B cell (primary cell): Measurements from ENCODE around the gene ADAMTSL5. TPM values are rescaled to one million over a fixed set of nuclear protein-coding genes. Genes with fewer than 3 reads are reported as not detected.

ENCODE experiments used
- ATAC-seq: fragments of 200-7000 bp; cut with Tn5 transposase; one replicate; pipeline ENCODE4 v1.10.0; 2021; ENCODE audit warnings: low read depth, mild to moderate bottlenecking, moderate number of reproducible peaks, moderate library complexity
- CTCF ChIA-PET: fragments of 350-600 bp; sonication (Branson Sonifier 250); formaldehyde crosslinking; loops from one replicate; lab custom pipeline; 2021; ENCODE audit warnings: antibody characterized with exemption, inconsistent platforms; lab: Charles Lee
- POLR2A ChIA-PET: fragments of 350-600 bp; sonication (Branson Sonifier 250); formaldehyde crosslinking; loops from one replicate; lab custom pipeline; 2021; ENCODE audit warnings: antibody characterized with exemption; lab: Charles Lee
- DNase-seq: peaks from one replicate; pipeline ENCODE4 v3.0.0; 2013
- H2AFZ ChIP-seq: 2 replicates; pipeline ENCODE4 v1.6.1; 2012; ENCODE audit warnings: mild to moderate bottlenecking, low read depth, low read length; ENCODE audit not compliant: insufficient read depth, poor library complexity, severe bottlenecking
- H3K27ac ChIP-seq, 2 donors: 1 replicate in 1 of 2; 2 replicates in 1 of 2; pipeline ENCODE4 v1.5.1; 2012 to 2013; ENCODE audit warnings: low read length in 2 of 2, mild to moderate bottlenecking in 2 of 2, moderate library complexity in 1 of 2
- H3K27me3 ChIP-seq, 4 experiments: fragments of 200-600 bp in 1 of 4; sonication (generic) in 1 of 4; replicated peaks in 1 of 4; 1 replicate in 2 of 4; 2 replicates in 2 of 4; pipeline versions ENCODE4 v1.6.1 to v1.7.0; 2013 to 2016; ENCODE audit warnings: low read length in 3 of 4, mild to moderate bottlenecking in 2 of 4, mixed read lengths in 1 of 4, moderate library complexity in 1 of 4; ENCODE audit not compliant: insufficient read depth in 4 of 4, control insufficient read depth in 3 of 4; ENCODE audit errors: control extremely low read depth in 1 of 4
- H3K36me3 ChIP-seq, 2 experiments: replicated peaks in 1 of 2; 1 replicate in 1 of 2; 2 replicates in 1 of 2; pipeline versions ENCODE4 v1.6.1 to v1.7.1; 2013; ENCODE audit warnings: low read length in 1 of 2; ENCODE audit not compliant: insufficient read depth in 2 of 2, control insufficient read depth in 1 of 2; ENCODE audit errors: control extremely low read depth in 1 of 2, extremely low read depth in 1 of 2
- H3K4me1 ChIP-seq, 2 donors: fragments of 200-600 bp in 1 of 2; sonication (generic) in 1 of 2; 1 replicate in 1 of 2; 2 replicates in 1 of 2; pipeline versions ENCODE4 v1.5.1 to v1.6.1; 2013 to 2017; ENCODE audit warnings: low read length in 2 of 2; ENCODE audit not compliant: control insufficient read depth in 2 of 2, insufficient read depth in 2 of 2
- H3K4me2 ChIP-seq: replicated peaks from 2 replicates; pipeline ENCODE3; 2012; ENCODE audit warnings: mild to moderate bottlenecking, low read depth, low read length; ENCODE audit not compliant: poor library complexity, severe bottlenecking
- H3K4me3 ChIP-seq, 5 experiments: fragments of 200-600 bp in 1 of 5; sonication (generic) in 1 of 5; 1 replicate in 3 of 5; 2 replicates in 2 of 5; pipeline versions ENCODE4 v1.5.1 to v1.7.0; 2011 to 2016; ENCODE audit warnings: low read length in 4 of 5, mild to moderate bottlenecking in 4 of 5, low read depth in 2 of 5, control low read depth in 1 of 5, moderate library complexity in 1 of 5; ENCODE audit not compliant: insufficient read depth in 1 of 5; ENCODE audit errors: control extremely low read depth in 1 of 5, extremely low read depth in 1 of 5
- H3K79me2 ChIP-seq: fragments of 200-600 bp; sonication (generic); one replicate; pipeline ENCODE4 v1.6.0; 2016; ENCODE audit warnings: low read length; ENCODE audit not compliant: control insufficient read depth, insufficient read depth
- H3K9ac ChIP-seq: fragments of 200-600 bp; sonication (generic); 2 replicates; pipeline ENCODE4 v1.6.1; 2017; ENCODE audit warnings: mild to moderate bottlenecking, low read length, moderate library complexity
- H3K9me3 ChIP-seq, 3 donors: one replicate each; pipeline versions ENCODE4 v1.6.1 to v1.7.1; 2013; ENCODE audit warnings: low read length in 2 of 3; ENCODE audit not compliant: control insufficient read depth in 2 of 3, insufficient read depth in 1 of 3; ENCODE audit errors: control extremely low read depth in 1 of 3
- H4K20me1 ChIP-seq: 2 replicates; pipeline ENCODE4 v1.6.0; 2012; ENCODE audit warnings: mild to moderate bottlenecking, low read length; ENCODE audit not compliant: insufficient read depth, control insufficient read depth, poor library complexity, severe bottlenecking
- H3K27ac Mint-ChIP-seq: one replicate; pipeline ENCODE4 v1.8.0; 2021; ENCODE audit warnings: mixed read lengths
- H3K27me3 Mint-ChIP-seq: one replicate; pipeline ENCODE4 v1.8.0; 2021; ENCODE audit warnings: mixed read lengths
- H3K4me1 Mint-ChIP-seq: one replicate; pipeline ENCODE4 v1.8.0; 2021; ENCODE audit warnings: mixed read lengths
- H3K4me3 Mint-ChIP-seq: one replicate; pipeline ENCODE4 v1.8.0; 2021; ENCODE audit warnings: mixed read lengths
- H3K9me3 Mint-ChIP-seq: one replicate; pipeline ENCODE4 v1.8.0; 2022; ENCODE audit warnings: mixed read lengths; ENCODE audit not compliant: insufficient read depth
- EZH2 ChIP-seq: IDR thresholded peaks from 2 replicates; pipeline ENCODE4 v1.6.1; 2012; ENCODE audit warnings: borderline replicate concordance, low read depth, mild to moderate bottlenecking, moderate library complexity, low read length; ENCODE audit not compliant: insufficient read depth, poor library complexity, severe bottlenecking
- WGBS: methylation state at CpG from one replicate; pipeline ENCODE4 v1.1.5; 2013; ENCODE audit warnings: missing lambda C conversion rate; ENCODE audit not compliant: insufficient coverage; 5-methylcytosine and 5-hydroxymethylcytosine counted together
- intact Hi-C: fragments of 100-400 bp; cut with micrococcal nuclease; formaldehyde crosslinking; loops from one replicate; pipeline ENCODE4 v1.10.0; 2022
- polyA plus RNA-seq: library from polyadenylated mRNA; depleted of rRNA; stranded (reverse); fragments of >200 nt; gene quantifications from 2 replicates; pipeline ENCODE4 v1.2.3, GENCODE V29; 2012
- total RNA-seq, 2 donors: library from RNA; stranded (reverse); fragments of 120-200 nt in 1 of 2; gene quantifications; 1 replicate in 1 of 2; 2 replicates in 1 of 2; pipeline versions ENCODE4 v1.2.3 to v1.2.4, GENCODE V29; 2013 to 2022
- TF ChIP-seq, protein P1 (sequence below): fragments of 200-600 bp; IDR thresholded peaks from one replicate; pipeline ENCODE4 v1.8.0; 2022; ENCODE audit warnings: antibody characterized with exemption, mild to moderate bottlenecking

Gene ADAMTSL5
- total and polyA plus RNA-seq, 2 donors (not counting 1 experiment from before 2014, with no cell fraction given): 0.09 TPM; not detected in 1

DNA sequence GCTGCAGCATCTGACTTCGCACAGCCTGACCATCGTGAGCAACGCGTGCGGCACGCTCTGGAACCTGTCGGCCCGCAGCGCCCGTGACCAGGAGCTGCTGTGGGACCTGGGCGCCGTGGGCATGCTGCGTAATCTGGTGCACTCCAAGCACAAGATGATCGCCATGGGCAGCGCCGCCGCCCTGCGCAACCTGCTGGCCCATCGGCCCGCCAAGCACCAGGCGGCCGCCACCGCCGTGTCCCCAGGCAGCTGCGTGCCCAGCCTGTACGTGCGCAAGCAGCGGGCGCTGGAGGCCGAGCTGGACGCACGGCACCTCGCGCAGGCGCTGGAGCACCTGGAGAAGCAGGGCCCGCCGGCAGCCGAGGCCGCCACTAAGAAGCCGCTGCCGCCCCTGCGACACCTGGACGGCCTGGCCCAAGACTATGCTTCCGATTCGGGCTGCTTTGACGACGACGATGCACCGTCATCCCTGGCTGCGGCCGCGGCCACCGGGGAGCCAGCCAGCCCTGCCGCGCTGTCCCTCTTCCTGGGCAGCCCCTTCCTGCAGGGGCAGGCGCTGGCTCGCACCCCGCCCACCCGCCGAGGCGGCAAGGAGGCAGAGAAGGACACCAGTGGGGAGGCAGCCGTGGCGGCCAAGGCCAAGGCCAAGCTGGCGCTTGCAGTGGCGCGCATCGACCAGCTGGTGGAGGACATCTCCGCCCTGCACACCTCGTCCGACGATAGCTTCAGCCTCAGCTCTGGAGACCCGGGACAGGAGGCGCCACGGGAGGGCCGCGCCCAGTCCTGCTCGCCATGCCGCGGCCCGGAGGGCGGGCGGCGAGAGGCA, 47.4 kb downstream of the ADAMTSL5 start:
- TF ChIP-seq, protein P1, sequence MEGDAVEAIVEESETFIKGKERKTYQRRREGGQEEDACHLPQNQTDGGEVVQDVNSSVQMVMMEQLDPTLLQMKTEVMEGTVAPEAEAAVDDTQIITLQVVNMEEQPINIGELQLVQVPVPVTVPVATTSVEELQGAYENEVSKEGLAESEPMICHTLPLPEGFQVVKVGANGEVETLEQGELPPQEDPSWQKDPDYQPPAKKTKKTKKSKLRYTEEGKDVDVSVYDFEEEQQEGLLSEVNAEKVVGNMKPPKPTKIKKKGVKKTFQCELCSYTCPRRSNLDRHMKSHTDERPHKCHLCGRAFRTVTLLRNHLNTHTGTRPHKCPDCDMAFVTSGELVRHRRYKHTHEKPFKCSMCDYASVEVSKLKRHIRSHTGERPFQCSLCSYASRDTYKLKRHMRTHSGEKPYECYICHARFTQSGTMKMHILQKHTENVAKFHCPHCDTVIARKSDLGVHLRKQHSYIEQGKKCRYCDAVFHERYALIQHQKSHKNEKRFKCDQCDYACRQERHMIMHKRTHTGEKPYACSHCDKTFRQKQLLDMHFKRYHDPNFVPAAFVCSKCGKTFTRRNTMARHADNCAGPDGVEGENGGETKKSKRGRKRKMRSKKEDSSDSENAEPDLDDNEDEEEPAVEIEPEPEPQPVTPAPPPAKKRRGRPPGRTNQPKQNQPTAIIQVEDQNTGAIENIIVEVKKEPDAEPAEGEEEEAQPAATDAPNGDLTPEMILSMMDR: peak; percentile 22
- TF ChIP-seq EZH2: no peak
- H2AFZ ChIP-seq: no peak overlapping the region
- peaks cover 0 to 9% (median 0%) of the 10 kb centered on the region in 3 donors for H3K9me3 ChIP-seq
- no peak overlapping the region for H3K4me3 ChIP-seq
- ATAC-seq (no peak), DNase-seq (peak; percentile 56)
- no peaks in the 10 kb centered on the region for H3K36me3 ChIP-seq
- no peaks in the 10 kb centered on the region for H3K27me3 Mint-ChIP-seq
- POLR2A ChIA-PET: interaction anchor here (0.6 to 0.9 kb wide), 2 partner anchors 26 to 127 kb away, joined by 3 to 5 read pairs; no protein-coding TSS in a partner anchor
- CTCF ChIA-PET: interaction anchor here (0.7 to 0.9 kb wide), 3 partner anchors 38 to 360 kb away, joined by 3 to 4 read pairs (median 3); no protein-coding TSS in a partner anchor
- H3K4me2 ChIP-seq: peak overlapping the region; percentile 55
- H3K79me2 ChIP-seq: no peaks in the 10 kb centered on the region
- H3K27ac Mint-ChIP-seq: no peak overlapping the region
- peaks cover 37 to 47% of the 10 kb centered on the region in 2 donors for H3K4me1 ChIP-seq
- peaks cover 54% of the 10 kb centered on the region for H4K20me1 ChIP-seq
- no peaks in the 10 kb centered on the region for H3K9me3 Mint-ChIP-seq
- intact Hi-C loops: no loop called here
- H3K27me3 ChIP-seq: peaks cover 0 to 39% (median 7%) of the 10 kb centered on the region in 4 experiments
- H3K4me1 Mint-ChIP-seq: peaks cover 6% of the 10 kb centered on the region
- H3K27ac ChIP-seq: no peak overlapping the region
- 48% methylated on average over 83 of the region's 83 CpGs for WGBS
- H3K4me3 Mint-ChIP-seq: no peak overlapping the region
- no peak overlapping the region for H3K9ac ChIP-seq

DNA sequence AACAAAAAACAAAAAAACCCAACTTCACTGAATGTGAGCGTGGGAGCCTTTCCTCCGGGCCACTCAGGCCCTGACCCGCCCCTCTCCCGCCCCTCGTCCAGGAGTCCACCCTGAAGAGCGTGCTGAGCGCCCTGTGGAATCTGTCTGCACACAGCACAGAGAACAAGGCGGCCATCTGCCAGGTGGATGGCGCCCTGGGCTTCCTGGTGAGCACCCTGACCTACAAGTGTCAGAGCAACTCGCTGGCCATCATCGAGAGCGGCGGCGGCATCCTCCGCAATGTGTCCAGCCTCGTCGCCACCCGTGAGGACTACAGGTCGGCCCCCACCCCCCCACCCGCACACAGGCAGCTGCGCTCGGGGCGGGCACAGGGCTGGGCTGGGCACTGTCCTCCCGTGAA, 51.0 kb downstream of the ADAMTSL5 start:
- 96% methylated on average over 19 of the region's 24 CpGs for WGBS
- H2AFZ ChIP-seq: no peak overlapping the region
- no peak for DNase-seq
- intact Hi-C loops: no loop called here
- Mint-ChIP-seq H3K9me3 (no peaks in the 10 kb centered on the region), H3K27ac (no peak overlapping the region), H3K4me1 (no peaks in the 10 kb centered on the region), H3K4me3 (no peak overlapping the region), H3K27me3 (peaks cover 12% of the 10 kb centered on the region)
- no peak overlapping the region for H3K27ac ChIP-seq
- peaks cover 0 to 34% (median 7%) of the 10 kb centered on the region in 4 experiments for H3K27me3 ChIP-seq
- TF ChIP-seq, protein P1: no peak
- TF ChIP-seq EZH2: no peak
- peaks cover 27% of the 10 kb centered on the region for H4K20me1 ChIP-seq
- peaks cover 0 to 5% (median 0%) of the 10 kb centered on the region in 3 donors for H3K9me3 ChIP-seq
- POLR2A ChIA-PET: no interaction called here
- peaks cover 13 to 22% of the 10 kb centered on the region in 2 donors for H3K4me1 ChIP-seq
- no peaks in the 10 kb centered on the region for H3K36me3 ChIP-seq
- no peak for ATAC-seq
- H3K9ac ChIP-seq: no peak overlapping the region
- H3K79me2 ChIP-seq: no peaks in the 10 kb centered on the region
- CTCF ChIA-PET: no interaction called here
- H3K4me2 ChIP-seq: no peak overlapping the region
- H3K4me3 ChIP-seq: no peak overlapping the region
